GM19193 (cell line): ENCODE results near the gene LRATD1.

Source experiments
- POLR2A ChIP-seq: IDR thresholded peaks from 4 replicates; pipeline ENCODE4 v1.6.1; 2011; ENCODE audit not compliant: insufficient read depth, insufficient read length; ENCODE audit errors: extremely low read depth

Gene LRATD1

GRCh38 chr2:14661163-14661562 is 28.6 kb downstream of the LRATD1 start:
- TF ChIP-seq POLR2A: no peak

- no peak for TF ChIP-seq POLR2A
Measured at GRCh38 chr2:14673351-14673875, 40.9 kb downstream of the LRATD1 start.

GRCh38 chr2:14675489-14675888 is 43.0 kb downstream of the LRATD1 start:
- no peak for TF ChIP-seq POLR2A

GRCh38 chr2:14676371-14676770 is 43.9 kb downstream of the LRATD1 start:
- no peak for TF ChIP-seq POLR2A

- no peak for TF ChIP-seq POLR2A
Measured at GRCh38 chr2:14677039-14677438, 44.5 kb downstream of the LRATD1 start.

- no peak for TF ChIP-seq POLR2A
Measured at GRCh38 chr2:14678761-14679160, 46.2 kb downstream of the LRATD1 start.

GRCh38 chr2:14681608-14682007 is 49.1 kb downstream of the LRATD1 start:
- no peak for TF ChIP-seq POLR2A
